ENCODE results near the gene PTPRJ.

Gene PTPRJ

GRCh38 chr11:48003926-48004325 is 23.6 kb downstream of the PTPRJ start:
- Histone ChIP-seq H3K9me2 (replicated peaks; ENCODE audit: low read depth, low read length) (no peaks in the 10 kb centered on the region), H3K9me3 (ENCODE audit: insufficient read depth, low read depth, low read length) (no peaks in the 10 kb centered on the region), H3K79me2 (ENCODE audit: insufficient read depth, low read length) (no peaks in the 10 kb centered on the region), H3K4me2 (ENCODE audit: low read depth, low read length, poor library complexity, severe bottlenecking) (no peak overlapping the region), H2AFZ (ENCODE audit: low read length) (peak overlapping the region; percentile 24; the same call in 1 of the 2 replicates), H3K27me3 (ENCODE audit: insufficient read depth, low read length, poor library complexity, severe bottlenecking) (no peaks in the 10 kb centered on the region), H3F3A (ENCODE audit: low read depth) (no peaks in the 10 kb centered on the region), H3K36me3 (ENCODE audit: insufficient read depth, low read length) (no peaks in the 10 kb centered on the region), H4K20me1 (ENCODE audit: insufficient read depth, low read length, poor library complexity, severe bottlenecking) (no peaks in the 10 kb centered on the region), H3K4me1 (ENCODE audit: insufficient read depth, low read length, poor library complexity, severe bottlenecking) (peaks cover 5% of the 10 kb centered on the region), H3K4me3 (ENCODE audit: low read length, poor library complexity, severe bottlenecking) (no peak overlapping the region), H3K9ac (ENCODE audit: low read depth, low read length, poor library complexity, severe bottlenecking) (no peak overlapping the region)
- no peak for TF ChIP-seq CTCF (conservative IDR thresholded peaks at IDR 0.05; ENCODE audit: low read length)
- TF ChIP-seq EZH2phosphoT487 (IDR thresholded peaks at IDR 0.05; ENCODE audit: borderline replicate concordance) = no peak

- TF ChIP-seq CTCF (conservative IDR thresholded peaks at IDR 0.05; ENCODE audit: low read length) (no peak), EZH2phosphoT487 (IDR thresholded peaks at IDR 0.05; ENCODE audit: borderline replicate concordance) (no peak)
- Histone ChIP-seq H3K36me3 (ENCODE audit: insufficient read depth, low read length) (no peaks in the 10 kb centered on the region), H3K9me3 (ENCODE audit: insufficient read depth, low read depth, low read length) (no peaks in the 10 kb centered on the region), H2AFZ (ENCODE audit: low read length) (peak overlapping the region; percentile 24; the same call in 1 of the 2 replicates), H3K4me3 (ENCODE audit: low read length, poor library complexity, severe bottlenecking) (no peak overlapping the region), H3K27me3 (ENCODE audit: insufficient read depth, low read length, poor library complexity, severe bottlenecking) (no peaks in the 10 kb centered on the region), H3F3A (ENCODE audit: low read depth) (no peaks in the 10 kb centered on the region), H3K79me2 (ENCODE audit: insufficient read depth, low read length) (no peaks in the 10 kb centered on the region), H4K20me1 (ENCODE audit: insufficient read depth, low read length, poor library complexity, severe bottlenecking) (no peaks in the 10 kb centered on the region), H3K9ac (ENCODE audit: low read depth, low read length, poor library complexity, severe bottlenecking) (no peak overlapping the region), H3K4me2 (ENCODE audit: low read depth, low read length, poor library complexity, severe bottlenecking) (no peak overlapping the region), H3K4me1 (ENCODE audit: insufficient read depth, low read length, poor library complexity, severe bottlenecking) (peaks cover 5% of the 10 kb centered on the region), H3K9me2 (replicated peaks; ENCODE audit: low read depth, low read length) (no peaks in the 10 kb centered on the region)
Measured at GRCh38 chr11:48004456-48004855, 24.1 kb downstream of the PTPRJ start.

GRCh38 chr11:48005136-48005535 is 24.8 kb downstream of the PTPRJ start:
- no peak overlapping the region for H3K9ac ChIP-seq (ENCODE audit: low read depth, low read length, poor library complexity, severe bottlenecking)

More at GRCh38 chr11:48005136-48005535, 24.8 kb downstream of the PTPRJ start:
- Histone ChIP-seq H2AFZ (ENCODE audit: low read length) (0 out of 2 replicates have a peak overlapping the region, but pooled peaks have one; percentile 10), H3K4me2 (ENCODE audit: low read depth, low read length, poor library complexity, severe bottlenecking) (no peak overlapping the region), H3K9me3 (ENCODE audit: insufficient read depth, low read depth, low read length) (no peaks in the 10 kb centered on the region), H3K4me1 (ENCODE audit: insufficient read depth, low read length, poor library complexity, severe bottlenecking) (peaks cover 5% of the 10 kb centered on the region), H3K9me2 (replicated peaks; ENCODE audit: low read depth, low read length) (no peaks in the 10 kb centered on the region), H4K20me1 (ENCODE audit: insufficient read depth, low read length, poor library complexity, severe bottlenecking) (no peaks in the 10 kb centered on the region), H3K4me3 (ENCODE audit: low read length, poor library complexity, severe bottlenecking) (no peak overlapping the region), H3K36me3 (ENCODE audit: insufficient read depth, low read length) (no peaks in the 10 kb centered on the region), H3F3A (ENCODE audit: low read depth) (no peaks in the 10 kb centered on the region), H3K79me2 (ENCODE audit: insufficient read depth, low read length) (no peaks in the 10 kb centered on the region), H3K27me3 (ENCODE audit: insufficient read depth, low read length, poor library complexity, severe bottlenecking) (no peaks in the 10 kb centered on the region)
- TF ChIP-seq EZH2phosphoT487 (IDR thresholded peaks at IDR 0.05; ENCODE audit: borderline replicate concordance) (no peak), CTCF (conservative IDR thresholded peaks at IDR 0.05; ENCODE audit: low read length) (no peak)

Data from Loucy (cell line).